ENCODE results near the gene USP49.

The USP49 gene

GRCh38 chr6:41757271-41757670, 137.9 kb downstream of the USP49 start:
- no peak for DNase-seq (ENCODE audit: low spot score)

DNA sequence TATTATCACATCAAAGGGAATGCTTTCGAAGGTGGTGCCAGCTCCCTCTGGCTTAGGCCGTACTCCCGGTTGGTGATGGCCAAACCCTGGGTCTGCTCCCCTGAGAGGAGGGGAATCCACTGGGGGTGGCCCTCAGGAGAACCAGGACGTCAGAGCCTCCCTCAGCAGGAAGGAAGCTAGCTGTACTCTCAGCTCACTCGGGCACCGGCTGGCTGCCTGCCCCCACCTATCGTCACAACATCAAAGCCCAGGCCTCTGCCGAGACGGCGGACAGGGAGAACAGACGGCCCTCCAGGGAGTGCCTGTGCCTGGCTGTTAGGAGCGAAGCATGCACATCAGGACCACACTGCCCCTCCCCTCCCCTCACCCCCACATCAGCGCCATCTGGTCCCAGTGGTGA, 138.8 kb downstream of the USP49 start:
- no peak for DNase-seq (ENCODE audit: low spot score)

GRCh38 chr6:41755895-41756294, 139.3 kb downstream of the USP49 start:
- DNase-seq (ENCODE audit: low spot score): no peak

- no peak for DNase-seq (ENCODE audit: low spot score)
These were observed 144.8 kb downstream of the USP49 start for GRCh38 chr6:41750374-41750773.

DNA sequence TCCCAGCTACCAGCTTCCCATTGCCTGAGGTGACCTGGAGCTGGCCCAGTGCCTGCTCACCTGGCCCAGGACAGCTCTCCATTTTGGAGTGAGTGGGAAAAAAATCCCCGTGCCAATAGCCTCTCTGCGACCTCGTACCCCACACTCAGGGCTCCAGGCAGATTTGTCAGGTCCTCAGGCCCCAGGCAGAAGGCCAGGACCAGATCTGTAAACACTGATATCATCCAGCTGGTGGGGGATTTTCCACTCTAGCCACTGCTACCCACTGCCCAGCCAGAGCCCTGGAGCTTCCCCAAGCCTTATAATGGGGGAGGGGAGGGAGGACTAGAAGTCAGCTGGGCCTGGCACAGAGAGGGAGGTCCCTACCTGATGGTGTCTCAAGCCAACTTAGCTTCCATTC, 146.6 kb downstream of the USP49 start:
- no peak for DNase-seq (ENCODE audit: low spot score)

DNA sequence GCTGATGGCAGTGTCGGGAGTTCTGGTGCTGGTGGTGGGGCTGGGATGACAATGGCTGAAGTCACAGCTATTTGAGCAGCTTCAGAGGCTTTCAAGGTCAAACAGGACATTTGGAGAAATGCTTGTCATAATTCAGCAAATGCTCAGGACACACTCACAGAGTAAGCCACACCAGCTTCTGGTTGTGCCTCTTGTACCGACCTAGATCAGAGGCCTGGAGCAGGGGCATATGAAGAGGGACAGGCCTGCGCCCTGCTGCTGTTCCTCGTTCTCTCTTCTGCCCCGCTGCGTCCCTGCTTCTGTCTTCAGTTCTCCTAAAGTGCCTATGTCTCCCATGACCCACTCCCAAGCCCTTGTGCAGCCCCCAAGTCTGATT, 147.1 kb downstream of the USP49 start:
- no peak for DNase-seq (ENCODE audit: low spot score)

DNA sequence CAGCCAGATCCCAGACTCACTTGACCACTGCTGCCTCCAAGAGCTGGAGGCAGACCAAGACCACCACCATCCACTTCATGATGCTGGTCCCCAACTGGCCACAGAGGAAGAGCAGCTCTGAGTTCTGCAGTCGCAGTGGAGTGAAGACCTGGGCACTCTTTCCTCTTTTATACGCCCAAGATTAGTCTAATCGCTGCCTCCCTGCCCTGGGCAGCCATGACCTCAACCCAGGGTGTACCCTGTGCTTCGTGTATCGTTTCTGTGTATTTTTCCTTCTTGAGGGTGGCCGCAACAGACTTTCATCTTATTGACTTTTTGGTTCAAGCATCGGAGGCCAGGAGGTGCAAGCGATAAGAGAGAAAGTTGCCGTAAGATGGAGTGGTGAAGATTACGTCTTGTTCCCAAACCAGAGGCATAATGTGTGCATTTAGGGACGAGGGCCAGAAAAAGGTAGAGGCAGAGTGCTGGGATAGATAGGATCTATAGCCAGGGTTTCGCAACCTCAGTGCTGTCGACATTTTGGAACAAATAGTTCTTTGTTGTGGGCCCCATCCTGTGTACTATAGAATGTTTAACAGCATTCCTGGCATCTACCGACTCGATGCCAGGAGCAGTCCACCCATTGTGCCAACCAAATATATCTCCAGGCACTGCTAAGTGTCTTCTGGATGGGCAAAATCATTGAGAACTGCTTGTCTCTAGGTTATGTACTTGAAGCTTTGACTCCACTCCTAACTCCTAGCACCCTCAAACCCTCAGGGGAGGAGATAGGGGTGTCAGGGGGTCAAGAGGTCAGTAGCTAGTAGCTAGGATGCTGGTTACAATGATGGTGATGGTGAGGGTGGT, 147.7 kb downstream of the USP49 start, which contains the start of gene PGC:
TSS of gene PGC (minus strand) at position 142 of the 846 bp plus-strand sequence. CDS start at position 79, 63 bp downstream.
- no peak for DNase-seq (ENCODE audit: low spot score)

GRCh38 chr6:41746107-41746506, 149.1 kb downstream of the USP49 start:
- DNase-seq (ENCODE audit: low spot score): no peak

GRCh38 chr6:41744236-41744787, 150.9 kb downstream of the USP49 start:
- DNase-seq (ENCODE audit: low spot score): no peak

DNA sequence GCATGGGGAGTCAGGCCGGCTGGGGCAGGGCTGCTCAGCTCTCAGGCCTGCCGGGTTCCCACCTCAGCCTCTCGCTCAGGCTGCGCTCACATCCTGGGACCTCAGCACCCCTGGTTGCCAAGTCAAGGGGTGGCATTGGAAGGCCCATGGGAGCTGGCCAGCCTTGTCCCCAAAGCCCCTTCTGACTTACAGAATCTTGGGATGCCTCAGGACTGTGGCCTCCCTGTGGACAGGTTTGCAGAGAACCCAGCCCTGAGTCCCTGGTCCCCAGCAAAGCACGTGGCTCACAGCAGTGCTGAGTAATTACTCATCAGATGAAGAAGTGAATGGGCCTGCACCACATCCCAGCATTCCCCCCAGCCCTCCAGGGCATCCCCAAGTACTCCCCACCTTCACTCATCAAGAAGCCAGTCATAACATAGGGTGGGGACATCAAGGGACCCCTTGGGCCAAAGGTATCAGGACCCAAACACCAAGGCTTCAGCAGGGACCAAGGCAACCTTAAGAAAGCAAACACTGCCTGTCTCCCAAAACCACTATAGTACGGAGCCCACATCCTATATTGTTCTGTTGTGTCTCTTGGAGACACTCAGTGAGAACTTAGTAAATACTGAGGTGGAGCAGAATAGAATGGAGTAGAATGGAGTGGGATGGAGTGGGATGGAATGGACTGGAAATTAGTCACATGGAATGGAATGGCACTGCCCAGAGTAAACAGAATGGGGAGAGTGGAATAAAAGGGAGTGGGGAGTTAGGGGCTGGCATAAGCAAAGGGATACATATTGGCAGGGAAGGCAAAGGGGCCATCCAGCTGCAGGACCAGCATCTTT, 151.6 kb downstream of the USP49 start:
- DNase-seq (ENCODE audit: low spot score): no peak

GRCh38 chr6:41741625-41742490, 153.3 kb downstream of the USP49 start:
- DNase-seq (ENCODE audit: low spot score): peak; percentile 40

DNA sequence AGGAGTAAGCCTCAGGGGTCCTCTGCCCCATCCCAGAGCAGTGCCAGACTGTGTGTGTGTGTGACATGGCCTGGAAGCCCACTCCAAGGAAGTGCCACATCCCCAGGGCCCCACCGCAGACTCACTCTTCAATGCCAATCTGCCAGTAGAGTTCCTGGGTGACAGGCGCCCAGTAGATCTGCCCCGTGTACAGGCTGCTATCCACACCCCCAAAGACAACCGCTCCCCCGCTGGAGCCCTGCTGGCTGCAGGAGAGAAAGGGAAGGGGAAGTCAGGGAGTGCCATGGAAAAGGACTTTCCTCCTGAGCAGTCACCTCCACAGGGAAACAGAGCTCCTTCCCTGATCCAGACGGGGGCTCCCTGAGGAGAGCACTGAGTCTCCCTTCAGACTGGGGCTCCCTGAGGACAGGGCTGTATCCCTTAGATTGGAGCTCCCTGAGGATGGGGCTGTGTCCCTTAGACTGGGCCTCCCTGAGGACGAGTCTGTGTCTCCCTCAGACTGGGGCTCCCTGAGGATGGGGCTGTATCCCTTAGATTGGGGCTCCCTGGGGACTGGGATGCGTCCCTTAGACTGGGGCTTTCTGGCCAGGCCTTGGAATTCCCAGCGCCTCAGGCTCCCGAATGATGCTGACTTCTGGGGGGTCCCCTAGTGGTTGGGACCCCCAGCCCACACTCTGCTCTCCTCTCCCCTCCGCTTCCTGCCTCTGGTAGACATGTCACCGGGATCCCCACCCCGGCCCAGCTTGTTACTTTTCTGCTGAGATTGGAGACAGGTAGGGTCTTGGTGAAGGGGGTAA, 154.6 kb downstream of the USP49 start:
- no peak for DNase-seq (ENCODE audit: low spot score)
